ENCODE results near the gene LEUTX. TPM values are rescaled to one million over a fixed set of nuclear protein-coding genes. Genes with fewer than 3 reads are reported as not detected.
A peak's percentile ranks its signal among the peaks of the same experiment; 100 is the strongest.

The LEUTX gene
- total RNA-seq, 1 experiment from 2014 or later: not detected

GRCh38 chr19:39830847-39831246 is 52.2 kb downstream of the LEUTX start:
- ChIA-PET POLR2A (ENCODE audit: low non-redundant PET) (no interaction called here), CTCF (no interaction called here)
- Histone ChIP-seq H3K4me3 (ENCODE audit: low read depth, low read length, poor library complexity, severe bottlenecking) (no peak overlapping the region), H3K9me3 (ENCODE audit: low read depth, low read length, poor library complexity, severe bottlenecking) (no peaks in the 10 kb centered on the region), H3K4me1 (ENCODE audit: insufficient read depth, low read length, poor library complexity, severe bottlenecking) (peaks cover 9% of the 10 kb centered on the region), H3K27me3 (replicated peaks; ENCODE audit: insufficient read depth, low read depth, low read length, poor library complexity) (no peaks in the 10 kb centered on the region), H3K27ac (ENCODE audit: low read depth, low read length, poor library complexity, severe bottlenecking) (no peak overlapping the region), H3K36me3 (ENCODE audit: insufficient read depth, low read length, poor library complexity, severe bottlenecking) (peaks cover 29% of the 10 kb centered on the region)
- TF ChIP-seq EZH2 (IDR thresholded peaks at IDR 0.05; ENCODE audit: borderline replicate concordance, low read depth, low read length, poor library complexity, severe bottlenecking) (no peak), CTCF (conservative IDR thresholded peaks at IDR 0.05; ENCODE audit: low read depth, low read length) (no peak)
- intact Hi-C loops (cut with micrococcal nuclease; ENCODE audit: unreplicated experiment): no loop called here
- BruUV-seq (replicated peaks): no TSS peak
- DNase-seq (ENCODE audit: low spot score): no peak

GRCh38 chr19:39831679-39832078 is 53.0 kb downstream of the LEUTX start:
- ChIA-PET POLR2A (ENCODE audit: low non-redundant PET) (no interaction called here), CTCF (no interaction called here)
- TF ChIP-seq EZH2 (IDR thresholded peaks at IDR 0.05; ENCODE audit: borderline replicate concordance, low read depth, low read length, poor library complexity, severe bottlenecking): no peak
- TF ChIP-seq CTCF (conservative IDR thresholded peaks at IDR 0.05; ENCODE audit: low read depth, low read length): no peak
- no peak for DNase-seq (ENCODE audit: low spot score)
- Histone ChIP-seq H3K4me1 (ENCODE audit: insufficient read depth, low read length, poor library complexity, severe bottlenecking) (peaks cover 9% of the 10 kb centered on the region), H3K27me3 (replicated peaks; ENCODE audit: insufficient read depth, low read depth, low read length, poor library complexity) (no peaks in the 10 kb centered on the region), H3K36me3 (ENCODE audit: insufficient read depth, low read length, poor library complexity, severe bottlenecking) (peaks cover 37% of the 10 kb centered on the region), H3K27ac (ENCODE audit: low read depth, low read length, poor library complexity, severe bottlenecking) (no peak overlapping the region), H3K4me3 (ENCODE audit: low read depth, low read length, poor library complexity, severe bottlenecking) (no peak overlapping the region), H3K9me3 (ENCODE audit: low read depth, low read length, poor library complexity, severe bottlenecking) (no peaks in the 10 kb centered on the region)
- BruUV-seq (replicated peaks): no TSS peak
- intact Hi-C loops (cut with micrococcal nuclease; ENCODE audit: unreplicated experiment): no loop called here

- ChIA-PET POLR2A (ENCODE audit: low non-redundant PET) (no interaction called here), CTCF (no interaction called here)
- TF ChIP-seq EZH2 (IDR thresholded peaks at IDR 0.05; ENCODE audit: borderline replicate concordance, low read depth, low read length, poor library complexity, severe bottlenecking): no peak
- no peak for TF ChIP-seq CTCF (conservative IDR thresholded peaks at IDR 0.05; ENCODE audit: low read depth, low read length)
Observed at GRCh38 chr19:39832341-39833083, 53.9 kb downstream of the LEUTX start.

More at GRCh38 chr19:39832341-39833083, 53.9 kb downstream of the LEUTX start:
- BruUV-seq (replicated peaks): no TSS peak
- Histone ChIP-seq H3K27me3 (replicated peaks; ENCODE audit: insufficient read depth, low read depth, low read length, poor library complexity) (no peaks in the 10 kb centered on the region), H3K9me3 (ENCODE audit: low read depth, low read length, poor library complexity, severe bottlenecking) (no peaks in the 10 kb centered on the region), H3K4me3 (ENCODE audit: low read depth, low read length, poor library complexity, severe bottlenecking) (peak overlapping the region; percentile 93), H3K36me3 (ENCODE audit: insufficient read depth, low read length, poor library complexity, severe bottlenecking) (peaks cover 45% of the 10 kb centered on the region), H3K27ac (ENCODE audit: low read depth, low read length, poor library complexity, severe bottlenecking) (peak overlapping the region; percentile 91), H3K4me1 (ENCODE audit: insufficient read depth, low read length, poor library complexity, severe bottlenecking) (peaks cover 9% of the 10 kb centered on the region)
- no peak for DNase-seq (ENCODE audit: low spot score)
- intact Hi-C loops (cut with micrococcal nuclease; ENCODE audit: unreplicated experiment): no loop called here

Data from A673 (cell line).